ENCODE data around the gene LCNL1. TPM values are rescaled to one million over a fixed set of nuclear protein-coding genes. Genes with fewer than 3 reads are reported as not detected.

Gene LCNL1
- polyA plus RNA-seq, 1 donor (not counting 4 experiments of a cell fraction or from before 2014, with no cell fraction given): not detected

DNA sequence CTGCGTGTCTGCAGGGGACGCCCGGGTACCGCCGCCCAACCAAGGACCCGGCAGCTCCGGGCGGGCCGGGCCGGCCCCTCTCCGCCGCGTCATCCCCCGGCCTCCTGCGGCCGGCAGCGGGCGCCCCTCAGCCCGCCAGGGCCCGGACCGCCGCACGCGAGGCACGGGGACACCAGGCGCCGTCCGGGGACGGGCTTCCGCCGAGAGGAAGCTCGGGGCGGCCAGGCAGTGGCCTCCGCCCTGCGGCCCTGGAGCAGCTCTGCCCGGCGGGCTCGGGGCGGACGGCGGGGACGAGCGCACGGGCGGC lies 38.6 kb upstream of the LCNL1 start:
- no peaks in the 10 kb centered on the region for H3K9me1 ChIP-seq (ENCODE audit: control insufficient read depth, extremely low read depth, insufficient read depth, low read length)
- H2AFZ ChIP-seq (ENCODE audit: control insufficient read depth, low read length): no peak overlapping the region
- no peaks in the 10 kb centered on the region for H4K20me1 ChIP-seq (ENCODE audit: control insufficient read depth, extremely low read depth, insufficient read depth, low read length)
- peak overlapping the region; percentile 67 for H3K27ac ChIP-seq (ENCODE audit: control insufficient read depth, insufficient read depth, low read length)
- FAIRE-seq (no peak), DNase-seq (ENCODE audit: low read depth, low spot score) (no peak)
- peaks cover 15 to 27% of the 10 kb centered on the region in 2 experiments for H3K36me3 ChIP-seq (ENCODE audit: control insufficient read depth in 2 of 2, extremely low read depth in 1 of 2, insufficient read depth in 2 of 2, low read length in 2 of 2)
- no peaks in the 10 kb centered on the region for H3K27me3 ChIP-seq (ENCODE audit: control insufficient read depth, extremely low read depth, insufficient read depth, low read length)
- H3K4me1 ChIP-seq (ENCODE audit: control insufficient read depth, extremely low read depth, insufficient read depth, low read length): peaks cover 14% of the 10 kb centered on the region
- H3K4me3 ChIP-seq (ENCODE audit: control insufficient read depth in 2 of 3, extremely low read depth in 1 of 3, insufficient read depth in 2 of 3, low read depth in 1 of 3, low read length in 3 of 3): peak overlapping the region; percentile 73 to 87 (median 85)
- H3K9ac ChIP-seq (ENCODE audit: control insufficient read depth, extremely low read depth, insufficient read depth, low read length): peak overlapping the region; percentile 80
- peaks cover 31% of the 10 kb centered on the region for H3K79me2 ChIP-seq (ENCODE audit: control insufficient read depth, insufficient read depth, low read length)
- dilution Hi-C loops (cut with MboI; ENCODE audit: extremely low pct_ligation_motif_present, low sequenced_read_pairs): loop anchor here (25.0 kb wide), 1 partner anchor 132 kb away; the partner anchor contains the start of gene RABL6
- TF ChIP-seq, protein P1, sequence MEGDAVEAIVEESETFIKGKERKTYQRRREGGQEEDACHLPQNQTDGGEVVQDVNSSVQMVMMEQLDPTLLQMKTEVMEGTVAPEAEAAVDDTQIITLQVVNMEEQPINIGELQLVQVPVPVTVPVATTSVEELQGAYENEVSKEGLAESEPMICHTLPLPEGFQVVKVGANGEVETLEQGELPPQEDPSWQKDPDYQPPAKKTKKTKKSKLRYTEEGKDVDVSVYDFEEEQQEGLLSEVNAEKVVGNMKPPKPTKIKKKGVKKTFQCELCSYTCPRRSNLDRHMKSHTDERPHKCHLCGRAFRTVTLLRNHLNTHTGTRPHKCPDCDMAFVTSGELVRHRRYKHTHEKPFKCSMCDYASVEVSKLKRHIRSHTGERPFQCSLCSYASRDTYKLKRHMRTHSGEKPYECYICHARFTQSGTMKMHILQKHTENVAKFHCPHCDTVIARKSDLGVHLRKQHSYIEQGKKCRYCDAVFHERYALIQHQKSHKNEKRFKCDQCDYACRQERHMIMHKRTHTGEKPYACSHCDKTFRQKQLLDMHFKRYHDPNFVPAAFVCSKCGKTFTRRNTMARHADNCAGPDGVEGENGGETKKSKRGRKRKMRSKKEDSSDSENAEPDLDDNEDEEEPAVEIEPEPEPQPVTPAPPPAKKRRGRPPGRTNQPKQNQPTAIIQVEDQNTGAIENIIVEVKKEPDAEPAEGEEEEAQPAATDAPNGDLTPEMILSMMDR (optimal IDR thresholded peaks at IDR 0.05 in 1 of 3, IDR thresholded peaks at IDR 0.05 in 1 of 3, conservative IDR thresholded peaks at IDR 0.05 in 1 of 3; ENCODE audit: extremely low read depth in 1 of 3, insufficient read depth in 2 of 3, low read length in 3 of 3): no peak
- TF ChIP-seq EZH2 (IDR thresholded peaks at IDR 0.05; ENCODE audit: low read length): no peak
- no peaks in the 10 kb centered on the region for H3K9me3 ChIP-seq (ENCODE audit: control insufficient read depth, low read depth, low read length)
- H3K4me2 ChIP-seq (ENCODE audit: control insufficient read depth, extremely low read depth, insufficient read depth, low read depth, low read length): peak overlapping the region; percentile 83

DNA sequence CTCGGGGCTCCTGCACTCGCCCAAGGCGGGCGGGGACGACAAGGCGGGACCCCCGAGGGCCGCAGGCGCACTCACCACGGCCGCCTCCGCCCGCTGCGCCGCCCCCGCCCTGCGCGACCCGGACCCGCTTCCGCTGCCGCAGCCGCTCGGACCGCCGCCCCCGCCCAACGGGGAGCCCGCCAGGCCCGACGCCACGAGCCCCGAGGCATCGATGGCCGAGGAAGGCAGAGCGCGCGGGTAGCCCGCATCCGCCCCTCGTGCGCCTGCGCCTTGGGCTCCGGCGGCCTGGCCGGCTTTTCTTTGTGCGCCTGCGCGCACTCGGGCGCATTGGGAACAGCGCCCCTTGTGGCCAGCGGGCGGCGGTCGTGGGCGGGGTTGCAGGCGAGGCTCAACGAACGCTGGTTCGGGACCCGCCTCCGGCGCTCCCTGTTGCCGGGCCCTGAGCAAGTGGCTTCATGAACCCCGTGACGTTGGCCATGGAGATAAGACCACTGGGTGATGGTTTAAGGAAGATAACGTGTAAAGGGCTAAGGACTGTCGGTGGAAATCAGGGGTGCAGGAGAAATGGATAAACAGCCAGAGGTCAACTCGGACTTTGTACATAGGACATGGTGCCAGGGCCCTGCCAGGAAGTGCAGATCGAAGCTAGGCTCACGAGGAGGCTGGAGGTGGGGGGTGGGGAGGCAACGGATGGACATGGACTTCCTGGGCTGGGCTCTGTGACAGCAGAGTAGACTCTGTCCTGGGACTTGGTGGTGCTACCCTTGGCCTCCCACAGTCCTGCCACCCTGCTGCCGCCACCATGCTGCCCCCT lies 38.1 kb upstream of the LCNL1 start, which contains the start of the genes C8G and FBXW5:
Gene C8G, plus strand, starts transcription at position 725 of the 814 bp plus-strand sequence. Its CDS starts 78 bp downstream, at position 803.
Gene FBXW5, minus strand, starts transcription at position 220 of the 814 bp plus-strand sequence. CDS start 655 bp downstream, outside the sequence.
- Histone ChIP-seq H4K20me1 (ENCODE audit: control insufficient read depth, extremely low read depth, insufficient read depth, low read length) (no peaks in the 10 kb centered on the region), H3K79me2 (ENCODE audit: control insufficient read depth, insufficient read depth, low read length) (peaks cover 31% of the 10 kb centered on the region), H3K4me3 (ENCODE audit: control insufficient read depth in 2 of 3, extremely low read depth in 1 of 3, insufficient read depth in 2 of 3, low read depth in 1 of 3, low read length in 3 of 3) (peak within 1 kb of the TSS; percentile 73 to 87 (median 85)), H3K9ac (ENCODE audit: control insufficient read depth, extremely low read depth, insufficient read depth, low read length) (peak within 1 kb of the TSS; percentile 80), H3K27ac (ENCODE audit: control insufficient read depth, insufficient read depth, low read length) (peak within 1 kb of the TSS; percentile 67), H3K4me1 (ENCODE audit: control insufficient read depth, extremely low read depth, insufficient read depth, low read length) (peaks cover 14% of the 10 kb centered on the region), H3K9me1 (ENCODE audit: control insufficient read depth, extremely low read depth, insufficient read depth, low read length) (no peaks in the 10 kb centered on the region), H3K4me2 (ENCODE audit: control insufficient read depth, extremely low read depth, insufficient read depth, low read depth, low read length) (peak within 1 kb of the TSS; percentile 83), H2AFZ (ENCODE audit: control insufficient read depth, low read length) (peak within 1 kb of the TSS; percentile 40), H3K27me3 (ENCODE audit: control insufficient read depth, extremely low read depth, insufficient read depth, low read length) (no peaks in the 10 kb centered on the region), H3K9me3 (ENCODE audit: control insufficient read depth, low read depth, low read length) (no peaks in the 10 kb centered on the region), H3K36me3 (ENCODE audit: control insufficient read depth in 2 of 2, extremely low read depth in 1 of 2, insufficient read depth in 2 of 2, low read length in 2 of 2) (peaks cover 15 to 24% of the 10 kb centered on the region in 2 experiments)
- no peak for TF ChIP-seq EZH2 (IDR thresholded peaks at IDR 0.05; ENCODE audit: low read length)
- TF ChIP-seq, protein P1 (optimal IDR thresholded peaks at IDR 0.05 in 1 of 3, IDR thresholded peaks at IDR 0.05 in 1 of 3, conservative IDR thresholded peaks at IDR 0.05 in 1 of 3; ENCODE audit: extremely low read depth in 1 of 3, insufficient read depth in 2 of 3, low read length in 3 of 3): peak in 2 of 3 experiments; percentile 81 to 97
- FAIRE-seq (peak; percentile 9), DNase-seq (ENCODE audit: low read depth, low spot score) (peak; percentile 36)
- dilution Hi-C loops (cut with MboI; ENCODE audit: extremely low pct_ligation_motif_present, low sequenced_read_pairs): loop anchor here (25.0 kb wide), 1 partner anchor 132 kb away; the partner anchor contains the start of gene RABL6
